Ishikawa (cell line): ENCODE results near the gene MYNN.
A peak's percentile ranks its signal among the peaks of the same experiment; 100 is the strongest.

ENCODE experiments used
- CEBPB ChIP-seq: IDR thresholded peaks from 2 replicates; pipeline ENCODE4 v1.6.1; 2012
- CREB1 ChIP-seq: IDR thresholded peaks from 2 replicates; pipeline ENCODE4 v1.6.1; 2012; ENCODE audit warnings: low read depth
- EGR1 ChIP-seq: IDR thresholded peaks from 2 replicates; pipeline ENCODE4 v1.6.1; 2012
- EP300 ChIP-seq: IDR thresholded peaks from 2 replicates; pipeline ENCODE4 v1.6.1; 2012; ENCODE audit warnings: borderline replicate concordance
- FOXM1 ChIP-seq: IDR thresholded peaks from 2 replicates; pipeline ENCODE4 v1.6.1; 2012; ENCODE audit warnings: low read depth, borderline replicate concordance
- MAX ChIP-seq: IDR thresholded peaks from 2 replicates; pipeline ENCODE4 v1.6.1; 2012
- NFIC ChIP-seq: IDR thresholded peaks from 2 replicates; pipeline ENCODE4 v1.6.1; 2012
- RAD21 ChIP-seq: IDR thresholded peaks from 2 replicates; pipeline ENCODE4 v1.6.1; 2012; ENCODE audit warnings: low read depth
- REST ChIP-seq: IDR thresholded peaks from 2 replicates; pipeline ENCODE4 v1.6.1; 2012; ENCODE audit warnings: low read depth, mild to moderate bottlenecking
- TAF1 ChIP-seq: IDR thresholded peaks from 2 replicates; pipeline ENCODE4 v1.6.1; 2012; ENCODE audit warnings: low read depth, mild to moderate bottlenecking
- TCF12 ChIP-seq: IDR thresholded peaks from 2 replicates; pipeline ENCODE4 v1.6.1; 2012; ENCODE audit warnings: low read depth
- TEAD4 ChIP-seq: IDR thresholded peaks from 2 replicates; pipeline ENCODE4 v1.6.1; 2012
- YY1 ChIP-seq: IDR thresholded peaks from 2 replicates; pipeline ENCODE4 v1.6.1; 2012; ENCODE audit warnings: low read depth
- ZBTB7A ChIP-seq: IDR thresholded peaks from 2 replicates; pipeline ENCODE4 v1.6.1; 2012; ENCODE audit warnings: low read depth
- TF ChIP-seq, protein P1 (sequence below): IDR thresholded peaks from 2 replicates; pipeline ENCODE4 v1.6.1; 2012

Gene MYNN

GRCh38 chr3:169818316-169818715 lies 45.1 kb downstream of the MYNN start:
- no peak for TF ChIP-seq TCF12
- no peak for TF ChIP-seq CREB1
- TF ChIP-seq TEAD4, result no peak
- TF ChIP-seq, protein P1, sequence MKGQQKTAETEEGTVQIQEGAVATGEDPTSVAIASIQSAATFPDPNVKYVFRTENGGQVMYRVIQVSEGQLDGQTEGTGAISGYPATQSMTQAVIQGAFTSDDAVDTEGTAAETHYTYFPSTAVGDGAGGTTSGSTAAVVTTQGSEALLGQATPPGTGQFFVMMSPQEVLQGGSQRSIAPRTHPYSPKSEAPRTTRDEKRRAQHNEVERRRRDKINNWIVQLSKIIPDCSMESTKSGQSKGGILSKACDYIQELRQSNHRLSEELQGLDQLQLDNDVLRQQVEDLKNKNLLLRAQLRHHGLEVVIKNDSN, result no peak
- no peak for TF ChIP-seq TAF1
- TF ChIP-seq EGR1, result no peak
- no peak for TF ChIP-seq RAD21
- TF ChIP-seq ZBTB7A, result no peak
- TF ChIP-seq EP300, result no peak
- no peak for TF ChIP-seq CEBPB
- TF ChIP-seq MAX, result no peak
- TF ChIP-seq YY1, result no peak
- no peak for TF ChIP-seq NFIC
- no peak for TF ChIP-seq REST
- TF ChIP-seq FOXM1, result no peak

DNA sequence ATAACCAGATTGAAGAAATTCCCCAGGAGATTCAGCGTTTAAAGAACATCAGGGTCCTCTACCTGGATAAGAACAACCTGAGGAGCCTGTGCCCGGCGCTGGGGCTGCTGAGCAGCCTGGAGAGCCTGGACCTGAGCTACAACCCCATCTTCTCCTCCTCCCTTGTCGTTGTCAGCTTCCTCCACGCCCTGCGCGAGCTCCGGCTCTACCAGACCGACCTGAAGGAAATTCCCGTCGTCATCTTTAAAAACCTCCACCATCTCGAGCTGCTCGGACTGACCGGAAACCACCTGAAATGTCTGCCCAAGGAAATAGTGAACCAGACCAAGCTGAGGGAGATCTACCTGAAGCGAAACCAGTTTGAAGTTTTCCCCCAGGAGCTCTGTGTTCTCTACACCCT lies 48.9 kb downstream of the MYNN start:
- peak; percentile 39 for TF ChIP-seq TEAD4
- no peak; the same call in none of the 2 replicates for TF ChIP-seq TCF12
- TF ChIP-seq EGR1, result no peak
- TF ChIP-seq YY1, result peak; percentile 88
- no peak for TF ChIP-seq REST

DNA sequence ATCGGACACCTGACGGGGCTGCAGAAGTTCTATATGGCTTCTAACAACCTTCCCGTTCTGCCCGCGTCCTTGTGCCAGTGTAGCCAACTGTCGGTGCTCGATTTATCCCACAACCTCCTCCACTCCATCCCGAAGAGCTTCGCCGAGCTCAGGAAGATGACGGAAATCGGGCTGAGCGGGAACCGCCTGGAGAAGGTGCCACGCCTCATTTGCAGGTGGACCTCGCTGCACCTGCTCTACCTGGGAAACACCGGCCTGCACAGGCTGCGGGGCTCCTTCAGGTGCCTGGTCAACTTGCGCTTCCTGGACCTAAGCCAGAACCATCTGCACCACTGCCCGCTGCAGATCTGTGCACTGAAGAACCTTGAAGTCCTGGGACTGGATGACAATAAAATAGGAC lies 49.3 kb downstream of the MYNN start:
- no peak; the same call in 1 of the 2 replicates for TF ChIP-seq TCF12
- no peak for TF ChIP-seq CEBPB
- TF ChIP-seq CREB1, result no peak
- no peak for TF ChIP-seq TAF1
- no peak for TF ChIP-seq FOXM1
- TF ChIP-seq, protein P1, result no peak
- TF ChIP-seq YY1, result peak; percentile 11; the same call in 1 of the 2 replicates
- no peak for TF ChIP-seq EP300
- TF ChIP-seq ZBTB7A, result no peak
- TF ChIP-seq NFIC, result peak; percentile 41; the same call in 1 of the 2 replicates
- TF ChIP-seq MAX, result peak; percentile 97
- TF ChIP-seq EGR1, result no peak
- no peak for TF ChIP-seq RAD21

GRCh38 chr3:169822983-169823382 lies 49.8 kb downstream of the MYNN start:
- TF ChIP-seq REST (no peak), CEBPB (no peak), RAD21 (no peak), YY1 (no peak), FOXM1 (no peak), NFIC (no peak), TEAD4 (no peak), MAX (no peak), CREB1 (no peak), ZBTB7A (no peak)
- TF ChIP-seq, protein P1, result no peak
